ENCODE measurements around the gene XPNPEP1.

XPNPEP1 gene

DNA sequence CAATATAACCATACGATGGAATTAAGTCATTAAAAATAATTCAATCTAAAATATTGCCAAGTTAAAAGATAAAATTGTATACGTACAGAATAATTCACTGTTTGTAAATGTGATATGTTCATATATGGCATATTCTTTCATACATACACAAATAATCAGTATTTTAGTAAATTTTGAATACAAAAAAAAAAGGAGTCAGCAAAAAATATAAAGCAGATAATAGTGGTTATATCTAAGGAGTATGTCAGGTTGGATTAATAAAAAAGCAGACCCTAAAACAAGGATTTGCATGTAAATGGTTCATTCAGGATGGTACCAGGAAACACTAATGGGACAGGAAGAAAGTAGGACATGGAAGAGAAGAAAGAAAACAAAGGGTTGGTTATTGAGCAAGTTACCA lies 59.5 kb downstream of the XPNPEP1 start:
- DNase-seq (ENCODE audit: low read depth): no peak

DNA sequence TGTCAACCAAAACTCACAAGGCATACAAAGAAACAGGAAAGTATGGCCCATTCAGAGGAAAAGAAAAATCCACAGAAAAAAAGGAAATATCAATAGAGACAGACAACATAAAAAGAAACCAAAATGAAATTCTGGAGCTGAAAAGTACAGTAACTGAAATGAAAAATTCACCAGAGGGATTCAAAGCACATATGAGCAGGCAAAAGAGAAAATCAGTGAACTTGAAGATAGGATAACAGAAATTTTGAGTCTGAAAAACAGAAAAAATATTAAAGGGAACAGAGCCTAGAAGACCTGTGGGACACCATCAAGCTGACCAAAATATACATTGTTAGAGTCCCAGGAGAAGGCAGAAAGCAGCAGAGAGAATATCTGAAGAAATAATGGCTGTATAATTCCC lies 60.6 kb downstream of the XPNPEP1 start:
- DNase-seq (ENCODE audit: low read depth): no peak

DNA sequence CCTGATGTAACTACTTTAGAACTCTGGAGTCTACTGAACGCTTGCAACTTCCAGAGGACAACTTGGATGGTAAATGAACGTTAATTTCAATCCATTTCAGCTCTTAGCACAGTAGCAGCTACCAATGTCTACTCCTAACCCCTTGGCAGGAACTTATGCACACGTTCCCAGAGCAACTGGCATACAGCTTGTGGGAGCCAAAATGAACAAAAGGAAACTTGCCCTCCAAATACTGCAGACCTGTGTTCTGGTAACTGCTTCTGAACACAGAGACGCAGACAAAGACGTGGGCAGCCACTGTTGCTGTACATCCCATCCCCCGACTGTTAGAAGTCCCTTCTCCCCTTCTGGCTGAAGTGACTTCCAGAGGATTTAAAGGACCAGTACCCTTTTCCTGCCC lies 61.3 kb downstream of the XPNPEP1 start:
- no peak for DNase-seq (ENCODE audit: low read depth)

DNA sequence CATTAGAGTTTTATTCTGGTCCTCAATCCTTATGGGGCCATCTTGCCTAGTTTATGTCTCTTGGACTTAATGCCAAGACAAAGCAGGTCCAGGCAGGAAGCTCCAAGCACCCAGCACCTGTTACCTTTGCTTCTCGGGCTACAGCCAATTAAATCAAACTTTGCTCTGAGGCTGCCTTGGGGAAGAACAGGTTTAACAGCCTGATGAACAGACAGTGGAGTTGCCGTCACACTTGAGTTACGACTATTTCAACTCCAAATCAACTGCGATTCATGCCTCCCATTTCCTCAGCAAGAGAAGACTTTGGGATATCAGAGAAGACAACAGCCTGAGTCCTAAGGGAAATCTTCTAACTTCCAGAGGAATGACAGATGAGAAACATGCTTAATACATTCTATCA lies 62.2 kb downstream of the XPNPEP1 start:
- DNase-seq (ENCODE audit: low read depth): no peak

DNA sequence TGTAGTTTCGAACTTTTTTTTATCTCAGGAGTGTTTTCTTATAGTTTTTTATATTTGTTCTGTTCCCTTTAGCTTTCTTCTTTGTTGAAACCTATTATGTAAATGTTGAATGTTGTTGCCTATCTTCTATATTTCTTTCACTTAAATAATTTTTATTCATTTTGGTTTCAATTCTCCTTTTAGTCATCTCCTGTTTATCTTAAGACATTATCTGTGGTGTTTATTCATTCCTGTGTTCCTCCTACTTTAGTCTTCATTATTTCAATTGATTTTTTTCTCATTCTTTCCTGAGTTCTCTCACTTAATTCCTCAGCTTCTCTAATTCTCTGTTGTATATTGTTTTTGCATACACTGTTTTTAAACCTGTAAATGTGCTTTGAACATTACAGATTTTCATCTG lies 64.1 kb downstream of the XPNPEP1 start:
- no peak for DNase-seq (ENCODE audit: low read depth)

DNA sequence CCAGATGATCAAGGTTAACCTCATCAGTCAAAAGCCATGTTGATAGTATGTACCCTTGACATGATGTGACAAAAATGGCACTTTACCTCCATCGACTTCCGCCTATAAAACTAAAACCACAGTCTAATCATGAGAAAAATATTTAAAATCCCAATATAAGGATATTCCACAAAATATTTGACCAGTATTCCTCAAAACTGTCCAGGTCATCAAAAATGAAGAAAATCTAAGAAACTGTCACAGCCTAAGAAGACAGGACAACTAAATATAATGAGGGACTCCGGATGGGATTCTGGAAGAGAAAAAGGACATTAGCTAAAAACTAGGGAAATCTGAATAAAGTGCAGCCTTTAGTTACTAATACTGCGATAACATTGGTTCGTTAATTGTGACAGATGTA lies 67.6 kb downstream of the XPNPEP1 start:
- DNase-seq (ENCODE audit: low read depth): no peak

DNA sequence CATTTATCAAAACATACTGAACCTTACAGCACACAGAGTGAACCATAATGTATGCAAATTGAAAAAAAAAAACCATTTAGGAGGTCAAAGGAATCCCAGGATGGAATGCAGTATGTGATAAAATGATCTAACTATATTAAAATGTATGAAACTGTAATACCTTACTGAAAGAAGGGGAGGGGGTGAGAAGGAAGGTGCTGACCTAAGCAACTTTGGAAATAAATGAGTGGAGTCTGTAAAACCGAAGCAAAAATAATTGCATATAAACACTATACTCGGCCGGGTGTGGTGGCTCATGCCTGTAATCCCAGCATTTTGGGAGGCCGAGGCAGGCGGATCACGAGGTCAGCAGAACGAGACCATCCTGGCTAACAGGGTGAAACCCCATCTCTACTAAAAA lies 69.4 kb downstream of the XPNPEP1 start:
- DNase-seq (ENCODE audit: low read depth): no peak

DNA sequence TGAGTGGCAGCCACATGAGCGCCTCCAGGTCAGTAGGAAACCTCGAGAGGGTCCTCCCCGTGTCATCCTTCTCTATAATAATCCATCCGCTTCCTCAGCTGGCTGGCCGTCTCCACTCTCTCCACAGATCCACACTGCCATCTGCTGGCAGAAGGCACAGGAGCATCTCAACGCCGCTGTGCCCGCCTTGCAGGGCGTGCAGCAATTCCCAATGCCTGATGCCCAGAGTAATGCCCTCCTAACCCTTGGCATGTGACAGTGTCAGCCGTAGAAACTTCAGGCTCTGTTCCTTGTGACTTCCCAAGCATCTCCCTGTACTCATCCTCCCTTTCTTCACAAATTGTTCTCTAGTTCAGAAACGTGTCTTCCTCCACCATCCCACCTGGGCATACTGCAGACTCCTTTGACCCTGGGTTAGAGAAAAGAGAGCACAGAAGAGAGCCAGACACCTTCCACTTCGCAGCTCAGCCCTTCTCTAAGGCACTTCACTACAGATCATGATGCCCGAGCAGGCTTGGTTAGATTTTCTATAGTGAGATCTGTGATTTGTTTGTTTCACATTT lies 70.8 kb downstream of the XPNPEP1 start:
- DNase-seq (ENCODE audit: low read depth): peak; percentile 54

DNA sequence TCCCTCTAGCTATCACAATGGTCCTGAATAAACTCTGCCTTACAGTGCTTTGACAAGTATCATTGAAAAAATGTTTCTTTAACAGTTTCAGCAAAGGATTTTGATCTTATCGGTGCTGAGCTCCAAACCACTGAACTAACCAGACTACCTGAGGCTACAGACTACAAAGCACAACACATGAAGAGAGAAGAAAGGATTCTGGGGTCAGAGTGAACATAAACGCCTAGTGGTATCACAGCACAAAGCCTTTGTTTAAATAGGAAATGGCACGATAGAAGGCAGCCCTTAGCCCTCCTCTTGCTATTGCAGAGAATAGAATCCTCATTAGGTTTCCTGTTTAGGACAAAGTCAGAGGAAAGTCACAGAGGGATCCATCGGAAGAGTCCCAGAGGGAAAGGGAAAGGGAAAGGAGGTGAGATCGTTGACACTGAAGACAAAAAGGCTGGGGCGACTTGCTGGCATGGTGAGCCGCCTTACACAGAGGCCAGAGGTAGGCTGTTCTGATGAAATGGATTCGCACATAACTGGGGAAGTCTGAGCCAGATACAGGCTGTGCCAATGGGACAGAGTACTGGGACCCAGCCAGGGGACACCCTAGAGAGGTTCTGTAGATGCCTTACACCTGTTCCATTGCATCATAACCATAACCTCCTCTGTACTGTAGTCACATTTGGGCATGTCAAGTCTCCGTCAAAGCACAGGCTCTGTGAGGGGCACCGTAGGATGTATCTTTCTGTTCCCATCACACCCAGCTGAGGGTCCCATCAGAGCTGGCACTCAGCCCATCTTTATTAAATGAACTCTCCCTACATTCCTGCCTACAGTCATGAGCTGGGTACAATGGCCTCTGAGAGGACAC lies 71.5 kb downstream of the XPNPEP1 start:
- no peak for DNase-seq (ENCODE audit: low read depth)

DNA sequence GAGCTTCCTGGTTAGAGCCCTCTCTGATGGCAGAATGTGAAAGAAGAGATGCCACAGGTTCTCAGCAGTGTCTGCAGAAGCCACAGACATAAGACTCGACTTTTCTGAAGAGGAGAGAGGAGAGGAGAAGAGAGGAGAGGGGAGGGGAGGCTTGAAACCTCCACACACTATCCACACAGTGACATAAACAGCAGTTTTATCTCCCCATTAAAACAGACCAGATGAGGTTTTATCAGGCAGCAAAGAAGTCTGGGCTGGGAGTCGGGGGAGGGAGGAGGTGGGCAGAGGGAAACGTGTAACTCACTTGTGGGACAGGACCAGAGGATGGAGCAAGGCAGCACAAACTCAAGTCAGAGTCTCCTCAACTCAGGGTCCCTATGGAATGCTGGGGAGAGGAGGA lies 76.5 kb downstream of the XPNPEP1 start:
- no peak for DNase-seq (ENCODE audit: low read depth)

DNA sequence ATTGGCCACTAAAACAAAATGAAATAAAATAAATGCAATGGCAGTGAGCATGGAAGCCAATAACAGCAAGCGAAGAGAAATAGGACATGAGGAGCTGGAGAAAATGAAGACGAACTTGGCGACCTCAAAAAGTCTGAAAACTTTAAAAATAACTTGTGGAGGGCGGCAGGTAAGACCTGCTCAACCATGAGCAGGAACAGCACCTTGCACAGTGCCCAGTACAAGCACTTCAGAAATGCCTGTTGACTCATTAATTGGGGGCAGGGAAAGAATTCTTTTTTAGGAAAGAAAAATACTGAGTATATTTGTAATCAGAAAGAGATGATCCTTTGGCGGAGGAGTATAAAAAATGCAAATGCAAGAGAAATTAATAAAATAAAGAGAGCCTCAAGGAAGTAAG lies 78.0 kb downstream of the XPNPEP1 start:
- DNase-seq (ENCODE audit: low read depth): no peak

DNA sequence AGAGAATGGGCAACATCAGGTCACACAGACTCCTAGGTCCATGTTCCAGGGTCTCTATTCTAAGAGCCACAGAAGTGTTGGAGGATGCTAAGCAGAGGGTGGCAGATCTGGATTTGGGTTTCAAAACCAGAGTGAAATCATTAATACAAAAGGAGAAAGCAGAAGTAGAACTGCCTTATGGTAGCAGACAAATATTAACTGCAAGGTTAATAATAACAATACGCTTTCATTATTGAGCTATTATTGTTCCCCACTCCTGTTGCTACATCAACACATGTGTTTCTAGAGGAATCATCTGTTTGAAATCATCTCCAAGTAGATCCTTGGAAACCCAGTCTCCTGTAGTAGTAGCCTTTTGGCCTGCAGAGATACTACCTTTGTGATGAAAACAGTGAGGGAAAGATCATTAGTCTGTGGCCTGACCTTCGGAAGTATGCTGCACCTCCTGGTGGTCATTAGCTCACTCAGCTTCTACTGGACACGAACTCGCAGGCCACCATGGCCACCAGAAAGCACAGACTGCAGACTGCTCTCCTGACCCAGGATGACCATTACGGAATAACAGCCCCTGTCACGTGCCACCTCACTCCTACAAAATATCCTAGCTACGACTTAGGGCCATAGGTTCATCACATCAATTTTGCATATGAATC lies 84.6 kb downstream of the XPNPEP1 start:
- DNase-seq (ENCODE audit: low read depth): no peak

DNA sequence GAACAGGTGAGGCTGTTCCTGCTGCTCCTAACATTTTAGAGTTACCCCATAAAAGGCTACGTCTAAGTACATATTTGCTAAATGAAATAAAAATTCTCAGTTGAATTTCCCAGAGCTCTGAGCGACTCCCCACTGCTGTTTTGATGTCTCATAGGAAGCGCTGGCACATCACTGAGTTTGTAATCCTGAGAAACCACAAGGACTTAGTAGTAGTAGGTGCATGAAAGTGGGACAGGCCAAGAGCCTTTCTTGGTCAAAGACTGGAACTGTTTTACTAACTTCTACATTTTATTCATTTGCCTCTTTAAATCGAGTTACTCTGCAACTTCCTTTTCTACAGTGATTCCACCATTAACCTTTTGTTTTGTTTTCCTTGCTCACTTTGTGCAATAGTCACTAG lies 85.9 kb downstream of the XPNPEP1 start:
- no peak for DNase-seq (ENCODE audit: low read depth)

DNA sequence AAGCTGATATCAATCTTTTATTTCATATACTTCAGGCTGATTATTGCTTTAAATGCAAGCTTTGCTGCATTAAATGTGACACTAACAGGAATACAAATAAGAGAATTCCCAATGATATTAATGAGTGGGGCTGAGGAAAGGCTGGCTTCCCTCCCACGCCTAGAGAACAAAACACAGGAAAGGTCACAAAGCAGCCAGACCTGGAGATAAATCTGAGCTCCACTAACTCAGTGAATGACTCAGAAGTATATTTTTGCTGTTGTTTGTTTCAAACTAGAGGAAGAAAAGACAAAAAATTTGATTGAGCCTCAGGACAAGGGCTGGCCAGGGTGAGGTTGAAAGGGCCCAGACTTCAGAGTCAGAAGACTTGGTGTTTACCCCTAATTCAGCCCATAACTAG lies 88.1 kb downstream of the XPNPEP1 start:
- DNase-seq (ENCODE audit: low read depth): no peak

DNA sequence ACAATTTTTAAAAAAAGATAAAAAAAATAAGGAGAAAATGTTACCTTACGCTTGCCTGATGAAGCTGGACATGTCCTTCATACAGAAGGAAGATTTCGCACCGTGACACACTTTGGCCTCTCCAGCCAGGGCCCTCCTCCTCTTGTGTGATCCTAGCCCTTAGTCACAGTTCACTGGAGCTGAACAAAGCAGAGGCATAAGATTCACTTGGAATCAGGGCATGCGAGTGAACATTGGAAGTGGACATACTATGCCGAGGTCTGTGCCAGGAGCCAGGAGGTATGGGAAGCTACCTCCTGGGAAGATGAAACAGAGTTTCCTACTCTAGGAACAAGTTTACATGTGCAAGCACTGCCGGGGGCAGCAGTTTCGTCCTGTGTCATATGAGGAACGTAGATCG lies 91.5 kb downstream of the XPNPEP1 start:
- no peak for DNase-seq (ENCODE audit: low read depth)

DNA sequence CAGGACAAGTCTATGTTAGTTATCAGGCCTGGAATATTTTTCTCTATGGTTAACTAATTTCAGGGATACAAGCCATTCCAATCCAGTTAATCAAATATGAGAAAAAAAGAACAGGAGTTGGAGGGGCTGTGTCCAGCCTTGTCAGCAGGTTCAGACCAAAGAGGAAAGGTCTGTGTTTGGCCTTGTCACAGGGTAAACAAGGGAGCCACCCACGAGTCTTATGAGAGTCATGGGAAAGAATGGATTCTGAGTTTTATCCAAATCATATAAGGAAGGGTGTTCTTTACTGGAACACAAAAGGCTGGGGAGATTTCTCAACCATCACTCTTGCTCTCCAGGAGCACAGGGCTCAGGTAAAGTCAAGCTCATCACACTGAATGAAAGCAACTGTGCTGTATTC lies 99.1 kb downstream of the XPNPEP1 start:
- no peak for DNase-seq (ENCODE audit: low read depth)

DNA sequence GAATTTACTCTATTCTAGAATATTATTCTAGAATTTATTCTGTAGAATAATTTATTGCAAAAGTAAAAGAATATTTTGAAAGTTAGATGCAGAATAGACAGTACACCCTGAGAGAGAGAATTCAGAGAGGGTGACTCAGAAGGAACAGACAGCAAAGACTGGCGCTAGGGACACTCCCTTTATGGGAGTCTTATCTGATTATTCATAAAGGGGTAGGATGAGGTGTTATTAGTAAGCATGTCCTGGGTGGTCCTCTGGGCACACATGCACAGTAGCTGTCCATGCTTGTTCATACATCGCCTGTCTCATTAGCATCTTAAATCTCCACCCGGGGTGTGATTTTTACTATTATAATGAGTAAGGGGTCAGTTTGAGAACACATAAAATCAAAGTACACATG lies 100.1 kb downstream of the XPNPEP1 start:
- no peak for DNase-seq (ENCODE audit: low read depth)

DNA sequence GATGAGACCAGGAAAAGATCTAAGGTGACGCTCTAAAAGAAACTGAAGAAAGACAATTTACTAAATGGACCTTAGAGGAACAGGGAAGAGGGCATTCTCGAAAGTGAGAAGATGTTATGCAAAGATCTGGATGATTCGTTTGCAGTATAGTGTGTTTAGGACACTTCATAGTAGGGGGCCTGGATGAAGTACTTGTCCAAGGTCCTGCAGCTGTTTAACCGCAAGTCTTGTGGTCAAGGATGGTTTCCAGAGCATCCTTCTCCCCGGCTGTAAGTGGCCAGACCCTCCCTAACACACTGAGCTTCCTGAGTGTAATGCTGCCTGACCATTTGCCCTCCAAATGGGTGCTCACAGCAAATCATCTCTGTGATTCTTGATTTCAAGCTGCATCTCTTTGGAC lies 101.6 kb downstream of the XPNPEP1 start:
- no peak for DNase-seq (ENCODE audit: low read depth)

DNA sequence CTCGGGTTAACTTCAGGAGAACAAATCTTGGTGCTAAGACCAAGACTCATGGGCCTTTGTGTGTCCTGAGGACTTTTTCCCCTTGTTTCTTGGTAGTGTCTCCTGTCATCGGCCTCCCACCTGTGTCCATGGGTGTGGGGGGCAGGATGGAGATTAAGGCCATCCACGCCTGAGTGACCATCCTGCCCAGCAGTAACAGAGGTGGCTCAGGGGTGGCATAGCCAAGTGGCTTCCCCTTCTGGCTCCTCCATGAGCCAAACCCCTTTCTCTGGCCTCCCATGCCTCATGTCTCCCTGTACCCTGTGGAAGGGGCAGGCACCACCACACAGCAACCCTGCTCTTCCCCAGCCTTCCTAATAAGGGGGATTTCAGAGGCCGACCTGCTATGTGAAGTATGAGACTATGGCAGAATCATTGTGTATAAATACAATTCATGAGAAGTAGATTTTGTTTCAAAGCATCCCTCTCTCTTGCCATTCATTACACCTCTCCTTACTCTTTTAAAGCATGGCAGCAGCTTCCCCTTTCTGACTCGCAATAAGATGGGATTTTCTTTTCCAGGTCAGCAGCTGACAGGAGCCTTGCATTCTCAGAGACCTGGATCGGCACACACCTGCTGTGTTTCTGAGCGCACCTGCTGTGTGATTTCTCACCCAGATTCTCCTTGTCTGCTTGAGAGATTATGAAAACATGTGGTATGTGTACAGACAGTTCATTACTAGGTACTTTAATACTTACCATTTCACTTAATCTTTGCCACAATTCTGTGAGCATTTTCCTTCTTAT lies 102.5 kb downstream of the XPNPEP1 start:
- DNase-seq (ENCODE audit: low read depth): no peak

DNA sequence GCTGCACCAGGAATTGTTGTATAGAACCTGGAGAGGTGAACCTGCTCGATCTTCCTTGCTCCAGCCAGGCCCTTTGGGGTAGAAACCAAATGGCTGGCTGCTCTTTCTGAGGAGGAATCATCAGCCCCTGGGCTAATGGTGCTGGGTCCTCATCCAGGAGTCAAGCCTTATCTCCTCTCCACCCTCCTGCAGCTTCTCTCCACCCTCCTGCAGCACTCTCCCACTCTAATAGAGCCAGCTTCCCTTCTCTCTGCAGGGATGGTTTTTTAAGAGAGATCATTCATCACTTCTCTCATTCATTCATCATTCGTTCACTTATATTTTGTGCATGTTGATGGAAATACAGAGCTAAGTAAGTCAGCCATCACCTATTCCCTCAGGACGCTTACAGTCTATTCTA lies 103.5 kb downstream of the XPNPEP1 start:
- no peak for DNase-seq (ENCODE audit: low read depth)
